ENCODE data around the gene TRIM74.
"Not testable (repeated sequence)": the region's sequence is repeated elsewhere in the genome, so short reads cannot be mapped to it uniquely, and the experiment has no call there.

Gene TRIM74

GRCh38 chr7:72945597-72945996, 23.7 kb downstream of the TRIM74 start:
- H3K18ac ChIP-seq (ENCODE audit: low read length); H2AFZ ChIP-seq (ENCODE audit: insufficient read depth, low read length, poor library complexity); H3K14ac ChIP-seq (ENCODE audit: low read length); H2BK12ac ChIP-seq (ENCODE audit: low read length); H3K27me3 ChIP-seq (ENCODE audit: insufficient read depth, low read length); H3K79me2 ChIP-seq (ENCODE audit: control insufficient read depth, insufficient read depth, low read length, poor library complexity); H2AK5ac ChIP-seq (ENCODE audit: low read length); H3K23ac ChIP-seq (ENCODE audit: low read length); H3K4me1 ChIP-seq (ENCODE audit: control insufficient read depth in 1 of 2, insufficient read depth in 2 of 2, low read length in 2 of 2); H3K79me1 ChIP-seq (ENCODE audit: low read length); H2BK5ac ChIP-seq (ENCODE audit: low read depth, low read length, poor library complexity); H4K91ac ChIP-seq (ENCODE audit: low read depth, low read length); H3K4me3 ChIP-seq (ENCODE audit: low read depth, low read length); DNase-seq; H2BK120ac ChIP-seq (ENCODE audit: insufficient read depth, low read length, poor library complexity); H3K4me2 ChIP-seq (ENCODE audit: low read length); H3K9me3 ChIP-seq (ENCODE audit: insufficient read depth, low read depth, low read length); H3K9ac ChIP-seq (ENCODE audit: low read length); H4K12ac ChIP-seq (ENCODE audit: low read depth, low read length); H3K4ac ChIP-seq (ENCODE audit: low read depth, low read length); H3K27ac ChIP-seq (ENCODE audit: low read depth, low read length); H4K8ac ChIP-seq (ENCODE audit: low read depth, low read length): not testable (repeated sequence)
- WGBS (ENCODE audit: extremely low coverage, insufficient coverage, insufficient read length) = no CpG with 5 or more reads among the region's 9 CpGs
- peaks cover 31 to 41% of the 10 kb centered on the region in 2 experiments for H3K36me3 ChIP-seq (ENCODE audit: control insufficient read depth in 1 of 2, insufficient read depth in 2 of 2, low read length in 2 of 2)

- not testable (repeated sequence) for H3K27me3 ChIP-seq (ENCODE audit: insufficient read depth, low read length); H2BK12ac ChIP-seq (ENCODE audit: low read length); H3K4me3 ChIP-seq (ENCODE audit: low read depth, low read length); H4K12ac ChIP-seq (ENCODE audit: low read depth, low read length); H2BK5ac ChIP-seq (ENCODE audit: low read depth, low read length, poor library complexity); H3K27ac ChIP-seq (ENCODE audit: low read depth, low read length); H3K9me3 ChIP-seq (ENCODE audit: insufficient read depth, low read depth, low read length); H3K4ac ChIP-seq (ENCODE audit: low read depth, low read length); H3K18ac ChIP-seq (ENCODE audit: low read length); H3K23ac ChIP-seq (ENCODE audit: low read length); H3K79me1 ChIP-seq (ENCODE audit: low read length); H2AK5ac ChIP-seq (ENCODE audit: low read length); H3K79me2 ChIP-seq (ENCODE audit: control insufficient read depth, insufficient read depth, low read length, poor library complexity); H4K91ac ChIP-seq (ENCODE audit: low read depth, low read length); H2BK120ac ChIP-seq (ENCODE audit: insufficient read depth, low read length, poor library complexity); H2AFZ ChIP-seq (ENCODE audit: insufficient read depth, low read length, poor library complexity); H3K9ac ChIP-seq (ENCODE audit: low read length); H3K14ac ChIP-seq (ENCODE audit: low read length); H3K4me1 ChIP-seq (ENCODE audit: control insufficient read depth in 1 of 2, insufficient read depth in 2 of 2, low read length in 2 of 2); H3K4me2 ChIP-seq (ENCODE audit: low read length); H4K8ac ChIP-seq (ENCODE audit: low read depth, low read length); DNase-seq
- peaks cover 31 to 43% of the 10 kb centered on the region in 2 experiments for H3K36me3 ChIP-seq (ENCODE audit: control insufficient read depth in 1 of 2, insufficient read depth in 2 of 2, low read length in 2 of 2)
- WGBS (ENCODE audit: extremely low coverage, insufficient coverage, insufficient read length) = no CpG with 5 or more reads among the region's 15 CpGs
These were observed 24.3 kb downstream of the TRIM74 start for GRCh38 chr7:72944937-72945336.

- not testable (repeated sequence) for H3K4me2 ChIP-seq (ENCODE audit: low read length); H3K9me3 ChIP-seq (ENCODE audit: insufficient read depth, low read depth, low read length); H3K9ac ChIP-seq (ENCODE audit: low read length); H2BK5ac ChIP-seq (ENCODE audit: low read depth, low read length, poor library complexity); H3K4me3 ChIP-seq (ENCODE audit: low read depth, low read length); H2BK120ac ChIP-seq (ENCODE audit: insufficient read depth, low read length, poor library complexity); H3K4ac ChIP-seq (ENCODE audit: low read depth, low read length); H3K23ac ChIP-seq (ENCODE audit: low read length); H3K18ac ChIP-seq (ENCODE audit: low read length); H2AK5ac ChIP-seq (ENCODE audit: low read length); H3K14ac ChIP-seq (ENCODE audit: low read length); H3K27ac ChIP-seq (ENCODE audit: low read depth, low read length); H3K79me1 ChIP-seq (ENCODE audit: low read length); H2AFZ ChIP-seq (ENCODE audit: insufficient read depth, low read length, poor library complexity); H3K79me2 ChIP-seq (ENCODE audit: control insufficient read depth, insufficient read depth, low read length, poor library complexity); DNase-seq; H4K12ac ChIP-seq (ENCODE audit: low read depth, low read length); H4K8ac ChIP-seq (ENCODE audit: low read depth, low read length); H2BK12ac ChIP-seq (ENCODE audit: low read length); H3K27me3 ChIP-seq (ENCODE audit: insufficient read depth, low read length); H4K91ac ChIP-seq (ENCODE audit: low read depth, low read length); H3K4me1 ChIP-seq (ENCODE audit: control insufficient read depth in 1 of 2, insufficient read depth in 2 of 2, low read length in 2 of 2)
- no CpG with 5 or more reads among the region's 25 CpGs for WGBS (ENCODE audit: extremely low coverage, insufficient coverage, insufficient read length)
- peaks cover 28 to 35% of the 10 kb centered on the region in 2 experiments for H3K36me3 ChIP-seq (ENCODE audit: control insufficient read depth in 1 of 2, insufficient read depth in 2 of 2, low read length in 2 of 2)
These were observed 26.3 kb downstream of the TRIM74 start for GRCh38 chr7:72942956-72943355.

DNA sequence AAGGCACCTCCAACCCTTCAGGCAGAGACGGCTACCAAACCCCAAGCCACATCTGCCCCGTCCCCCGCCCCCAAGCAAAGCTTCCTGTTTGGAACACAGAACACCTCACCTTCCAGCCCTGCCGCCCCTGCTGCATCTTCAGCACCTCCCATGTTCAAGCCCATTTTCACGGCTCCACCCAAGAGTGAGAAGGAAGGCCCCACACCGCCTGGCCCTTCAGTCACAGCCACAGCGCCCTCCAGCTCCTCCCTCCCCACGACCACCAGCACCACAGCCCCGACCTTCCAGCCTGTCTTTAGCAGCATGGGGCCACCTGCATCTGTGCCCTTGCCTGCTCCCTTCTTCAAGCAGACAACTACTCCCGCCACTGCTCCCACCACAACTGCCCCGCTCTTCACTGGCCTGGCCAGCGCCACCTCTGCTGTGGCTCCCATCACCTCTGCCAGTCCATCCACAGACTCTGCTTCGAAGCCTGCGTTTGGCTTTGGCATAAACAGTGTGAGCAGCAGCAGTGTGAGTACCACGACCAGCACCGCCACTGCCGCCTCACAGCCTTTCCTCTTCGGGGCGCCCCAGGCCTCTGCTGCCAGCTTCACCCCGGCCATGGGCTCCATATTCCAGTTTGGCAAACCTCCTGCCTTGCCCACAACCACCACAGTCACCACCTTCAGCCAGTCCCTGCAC, 27.1 kb downstream of the TRIM74 start:
- not testable (repeated sequence) for H3K23ac ChIP-seq (ENCODE audit: low read length); H3K14ac ChIP-seq (ENCODE audit: low read length); H2BK5ac ChIP-seq (ENCODE audit: low read depth, low read length, poor library complexity); H4K91ac ChIP-seq (ENCODE audit: low read depth, low read length); H3K4me3 ChIP-seq (ENCODE audit: low read depth, low read length); H2BK12ac ChIP-seq (ENCODE audit: low read length); H3K27ac ChIP-seq (ENCODE audit: low read depth, low read length); H2AK5ac ChIP-seq (ENCODE audit: low read length); H3K18ac ChIP-seq (ENCODE audit: low read length); H3K9ac ChIP-seq (ENCODE audit: low read length); H3K27me3 ChIP-seq (ENCODE audit: insufficient read depth, low read length); H4K12ac ChIP-seq (ENCODE audit: low read depth, low read length); H3K4me2 ChIP-seq (ENCODE audit: low read length); H3K9me3 ChIP-seq (ENCODE audit: insufficient read depth, low read depth, low read length); H3K4ac ChIP-seq (ENCODE audit: low read depth, low read length); H3K79me2 ChIP-seq (ENCODE audit: control insufficient read depth, insufficient read depth, low read length, poor library complexity); H2BK120ac ChIP-seq (ENCODE audit: insufficient read depth, low read length, poor library complexity); H4K8ac ChIP-seq (ENCODE audit: low read depth, low read length); H3K79me1 ChIP-seq (ENCODE audit: low read length); DNase-seq; H2AFZ ChIP-seq (ENCODE audit: insufficient read depth, low read length, poor library complexity); H3K4me1 ChIP-seq (ENCODE audit: control insufficient read depth in 1 of 2, insufficient read depth in 2 of 2, low read length in 2 of 2)
- no CpG with 5 or more reads among the region's 20 CpGs for WGBS (ENCODE audit: extremely low coverage, insufficient coverage, insufficient read length)
- peaks cover 27 to 33% of the 10 kb centered on the region in 2 experiments for H3K36me3 ChIP-seq (ENCODE audit: control insufficient read depth in 1 of 2, insufficient read depth in 2 of 2, low read length in 2 of 2)
